Activated T-cell treated with anti-CD3 and anti-CD28 coated beads, Interleukin-2, amount 50 U/mL, for 1 hour (primary cell): ENCODE measurements around the gene LMOD1.
"Not testable (repeated sequence)": the region's sequence is repeated elsewhere in the genome, so short reads cannot be mapped to it uniquely, and the experiment has no call there.

Experiments
- DNase-seq: peaks from one replicate; pipeline ENCODE4 v3.0.0-alpha.2; 2020

The LMOD1 gene

DNA sequence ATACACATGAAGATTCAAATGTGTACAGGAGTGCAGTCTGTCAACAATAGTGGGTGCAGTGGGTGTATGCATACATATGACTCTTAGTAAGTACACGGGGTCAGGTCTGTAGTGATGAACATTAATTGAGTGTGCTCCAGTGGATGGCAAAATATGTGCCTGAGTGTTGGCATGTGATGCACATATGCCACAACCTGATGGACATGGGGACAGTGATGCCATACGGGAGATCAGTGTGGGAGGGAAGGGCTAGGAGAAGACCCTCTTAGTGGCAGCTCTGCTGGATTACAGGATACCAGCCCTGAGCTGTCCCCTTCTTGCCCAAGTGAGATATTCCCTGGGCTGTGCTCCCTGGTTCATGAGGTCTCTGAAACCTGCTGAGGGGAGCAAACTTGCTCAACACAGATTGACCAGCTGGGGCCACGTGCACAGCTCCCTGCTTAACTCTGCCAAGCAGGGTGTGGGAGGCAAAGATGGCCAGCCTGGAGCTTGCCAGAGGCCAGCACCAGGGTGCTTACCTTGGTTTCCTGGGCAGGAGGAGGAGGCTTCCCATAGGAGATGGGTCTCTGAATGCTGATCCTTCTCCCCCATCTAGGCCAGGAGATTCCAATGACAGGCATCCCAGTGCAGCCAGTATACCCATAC, 55.4 kb downstream of the LMOD1 start:
- DNase-seq: no peak

DNA sequence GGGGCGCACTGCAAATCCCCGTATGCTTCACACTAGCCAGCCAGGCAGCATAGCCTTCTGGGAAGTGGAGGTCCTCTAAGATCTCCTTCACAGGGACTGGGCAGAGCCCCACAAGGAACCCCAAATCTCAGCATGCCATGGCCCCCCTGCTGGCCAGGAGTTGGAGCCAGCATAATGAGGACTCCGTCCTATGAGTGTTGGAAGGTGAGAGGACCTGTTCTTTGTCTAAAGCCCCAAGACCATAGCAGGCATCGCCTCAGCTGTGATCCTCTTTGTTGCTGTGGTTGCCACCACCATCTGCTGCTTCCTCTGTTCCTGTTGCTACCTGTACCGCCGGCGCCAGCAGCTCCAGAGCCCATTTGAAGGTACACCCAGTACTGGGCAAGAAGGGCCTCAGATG, 56.1 kb downstream of the LMOD1 start:
- no peak for DNase-seq

DNA sequence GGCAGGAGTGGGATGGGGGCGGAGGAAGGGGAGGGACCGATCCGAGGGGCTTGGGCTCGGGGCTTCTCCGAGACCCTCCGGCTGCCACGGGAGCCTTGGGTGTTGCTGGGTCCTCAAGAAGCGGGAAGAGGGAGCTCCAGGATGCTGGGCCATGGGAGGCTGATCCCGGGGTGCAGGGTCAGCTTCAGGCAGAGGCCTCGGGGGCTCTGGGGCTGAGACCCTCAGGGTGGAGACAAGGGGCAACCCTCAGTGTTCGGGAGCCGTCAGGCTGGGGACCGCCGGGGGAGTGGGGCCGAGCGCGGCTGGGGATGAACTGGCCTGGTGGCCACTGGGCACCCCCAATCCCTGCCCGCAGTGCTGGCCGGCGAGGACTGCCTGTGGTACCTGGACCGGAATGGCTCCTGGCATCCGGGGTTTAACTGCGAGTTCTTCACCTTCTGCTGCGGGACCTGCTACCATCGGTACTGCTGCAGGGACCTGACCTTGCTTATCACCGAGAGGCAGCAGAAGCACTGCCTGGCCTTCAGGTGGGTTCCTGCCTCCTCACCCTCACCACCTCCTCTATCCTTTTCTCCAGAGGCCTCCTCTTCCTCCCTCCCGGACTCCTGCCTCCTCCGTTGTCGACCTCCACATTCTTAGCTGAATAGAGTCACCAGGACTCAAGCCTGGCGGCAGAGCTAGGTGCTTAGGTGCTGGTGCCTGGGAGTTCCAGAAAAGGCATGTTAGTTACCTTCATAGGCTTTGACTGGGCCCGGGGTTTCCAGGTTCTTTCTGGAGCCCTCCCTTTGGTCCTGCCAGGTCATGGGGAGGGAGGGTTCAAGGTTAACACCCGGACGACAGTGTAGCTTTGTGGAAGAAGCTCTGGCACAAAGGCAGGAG, 57.0 kb downstream of the LMOD1 start:
- DNase-seq: no peak

DNA sequence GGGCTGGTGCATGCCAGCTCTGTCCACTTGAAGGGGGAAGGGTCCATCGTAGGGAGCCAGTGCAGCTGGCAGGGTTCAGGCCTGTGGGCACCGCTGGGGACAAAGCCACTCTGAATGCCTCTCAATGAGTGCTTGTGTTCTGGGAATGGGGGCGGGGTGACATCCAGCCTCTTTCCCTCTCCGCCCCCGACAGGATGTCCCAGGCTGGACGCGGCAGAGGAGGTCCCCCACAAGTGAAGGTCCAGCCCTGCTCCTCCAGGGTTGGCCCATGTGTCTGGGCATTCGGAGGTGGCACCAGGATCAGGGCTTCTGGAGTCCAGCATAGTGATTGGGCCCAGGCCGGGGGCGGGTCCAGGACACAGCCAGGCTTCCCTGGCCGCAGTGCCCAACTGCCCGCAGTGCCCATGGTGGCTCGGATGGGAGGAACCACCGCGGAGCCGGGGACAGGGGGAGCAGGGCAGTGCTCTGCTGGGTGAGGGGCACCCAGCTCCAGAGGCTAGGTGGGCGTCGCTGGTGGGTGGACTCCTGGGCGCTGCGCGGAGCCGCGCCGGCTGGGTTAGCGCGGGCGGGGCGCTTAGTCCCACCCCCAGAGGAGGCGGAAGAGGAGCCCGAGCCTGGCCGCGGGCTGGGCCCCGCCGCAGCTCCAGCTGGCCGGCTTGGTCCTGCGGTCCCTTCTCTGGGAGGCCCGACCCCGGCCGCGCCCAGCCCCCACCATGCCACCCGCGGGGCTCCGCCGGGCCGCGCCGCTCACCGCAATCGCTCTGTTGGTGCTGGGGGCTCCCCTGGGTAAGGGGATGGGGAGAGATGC, 57.9 kb downstream of the LMOD1 start, which contains the start of gene SHISA4:
SHISA4 (plus strand) TSS at position 617 of the 808 bp plus-strand sequence; CDS start at position 714, 97 bp downstream.
- no peak for DNase-seq

DNA sequence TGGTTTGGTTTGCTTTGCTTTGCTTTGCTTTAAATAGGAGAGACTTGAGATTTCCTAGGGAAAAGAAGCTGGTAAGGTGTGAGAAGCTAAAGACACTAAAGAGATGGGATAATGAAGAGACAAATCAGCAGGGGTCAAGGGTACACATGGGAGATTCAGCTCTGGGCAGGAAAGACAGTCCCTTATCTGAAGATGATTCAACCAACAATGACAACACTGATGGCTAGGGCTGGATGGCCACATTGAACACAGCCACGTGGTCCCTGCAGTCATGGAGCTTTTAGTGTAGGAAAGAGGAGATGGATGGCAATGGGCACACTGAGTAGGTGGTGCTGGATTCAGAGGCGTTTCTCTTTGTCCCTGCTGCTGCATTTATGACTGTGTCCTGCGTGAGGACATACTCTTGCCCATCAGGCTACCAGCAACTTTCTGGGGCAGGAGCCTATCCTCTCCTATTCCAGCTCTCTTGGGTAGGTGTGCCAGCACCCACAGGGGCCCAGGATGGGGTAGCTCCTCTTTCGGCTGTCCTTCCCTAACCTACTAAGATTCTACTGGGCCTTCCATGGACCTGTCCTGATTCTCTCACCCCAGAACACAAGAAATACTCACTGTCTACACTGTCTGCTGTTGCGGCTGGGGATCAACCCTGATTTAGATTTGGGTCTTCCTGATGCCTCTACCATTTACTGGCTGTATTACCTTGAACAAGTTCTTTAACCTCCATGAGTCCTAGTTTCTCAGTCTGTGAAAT, 59.1 kb downstream of the LMOD1 start:
- DNase-seq: no peak

DNA sequence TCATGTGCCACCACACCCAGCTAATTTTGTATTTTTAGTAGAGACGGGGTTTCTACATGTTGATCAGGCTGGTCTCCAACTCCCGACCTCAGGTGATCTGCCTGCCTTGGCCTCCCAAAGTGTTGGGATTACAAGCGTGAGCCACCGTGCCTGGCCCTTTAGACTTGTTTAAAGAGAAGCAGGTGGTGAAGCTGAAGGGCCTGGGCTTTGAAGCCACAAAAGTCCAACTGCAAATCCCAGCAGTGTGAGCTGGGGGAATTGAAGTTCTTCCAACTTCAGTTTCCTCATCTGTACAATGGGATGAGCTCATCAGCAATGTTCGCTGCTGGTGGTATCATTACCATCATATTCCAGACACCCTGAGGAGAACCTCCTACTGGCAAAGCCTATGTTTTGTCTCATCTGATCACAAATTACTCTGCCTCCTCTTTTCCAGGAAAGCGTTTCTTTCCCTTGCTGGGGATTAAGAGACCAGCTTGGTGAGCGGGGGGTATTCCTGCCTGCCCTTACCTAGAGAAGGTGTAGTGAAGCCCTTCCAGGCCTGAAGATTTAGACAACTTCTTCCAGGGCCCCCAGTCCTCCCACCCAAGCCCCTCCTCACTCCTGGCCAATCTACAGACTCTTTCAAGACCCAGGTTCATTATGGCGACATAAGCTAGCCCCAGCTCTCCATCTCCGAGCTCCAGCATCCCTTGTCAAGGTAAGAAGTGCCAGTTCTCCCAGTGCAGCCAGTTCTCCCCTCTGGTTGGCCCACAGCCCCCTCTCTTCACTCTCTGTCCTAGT, 60.1 kb downstream of the LMOD1 start:
- no peak for DNase-seq

DNA sequence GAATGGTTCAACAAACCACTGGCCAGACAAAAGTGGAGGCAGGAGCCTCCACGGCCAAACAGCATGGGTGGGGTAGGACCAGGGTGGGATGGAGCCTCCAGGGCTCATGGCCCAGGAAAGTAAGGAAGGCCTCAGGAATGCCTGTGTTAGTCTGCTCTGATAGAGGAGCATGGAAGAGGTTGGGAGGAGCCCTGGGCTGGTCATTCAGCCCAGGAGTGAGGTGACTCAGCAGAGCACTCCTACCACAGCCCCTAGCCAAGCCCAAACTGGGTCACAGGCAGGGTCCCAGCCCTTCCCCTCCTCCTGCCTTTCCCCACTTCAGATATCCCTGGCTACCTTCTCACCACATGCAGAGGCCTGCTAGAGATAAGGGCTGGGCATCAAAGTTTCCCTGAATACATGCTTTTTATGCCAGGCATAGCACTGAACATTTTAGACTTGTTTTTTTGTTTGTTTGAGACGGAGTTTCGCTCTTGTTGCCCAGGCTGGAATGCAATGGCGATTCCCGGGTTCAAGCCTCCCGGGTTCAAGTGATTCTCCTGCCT, 60.7 kb downstream of the LMOD1 start:
- no peak for DNase-seq

DNA sequence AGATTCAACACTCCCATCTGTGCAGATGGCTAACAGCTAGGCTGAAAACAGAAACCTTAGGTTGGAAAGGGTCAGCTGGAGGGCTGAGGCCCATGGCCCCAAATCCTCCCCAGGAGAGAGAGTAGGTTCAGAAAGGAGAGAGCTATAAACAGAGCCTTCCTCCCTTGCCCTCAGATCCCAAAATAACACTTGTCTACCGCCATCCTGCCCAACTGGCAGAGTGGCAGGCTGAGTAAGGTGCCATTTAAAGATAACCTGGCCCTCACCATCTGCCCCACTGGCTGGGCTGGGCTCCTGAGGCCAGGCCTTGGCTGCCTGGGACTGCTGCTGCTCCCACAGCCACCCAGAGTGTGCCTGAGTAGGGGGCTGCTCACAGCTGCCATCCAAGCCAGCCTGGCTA, 61.9 kb downstream of the LMOD1 start:
- no peak for DNase-seq

DNA sequence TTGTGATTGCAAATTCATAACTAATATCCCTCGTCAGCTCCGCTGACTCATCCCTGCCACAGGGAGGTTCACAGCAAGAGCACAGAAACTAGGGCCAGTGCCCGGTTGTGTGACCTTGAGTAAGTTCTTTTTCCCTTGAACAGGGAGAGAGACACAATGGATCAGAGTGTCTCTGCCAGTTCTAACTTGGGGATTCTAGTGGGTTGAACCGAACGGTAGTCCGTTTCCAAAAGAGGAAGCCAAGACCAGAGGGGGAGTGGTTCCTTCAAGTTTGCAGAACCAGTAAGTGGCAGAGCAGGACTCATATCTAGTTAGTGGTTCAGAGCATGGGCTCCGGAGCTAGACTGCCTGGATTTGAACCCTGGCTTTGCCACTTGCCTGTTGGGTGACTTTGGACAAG, 62.6 kb downstream of the LMOD1 start:
- DNase-seq: no peak

DNA sequence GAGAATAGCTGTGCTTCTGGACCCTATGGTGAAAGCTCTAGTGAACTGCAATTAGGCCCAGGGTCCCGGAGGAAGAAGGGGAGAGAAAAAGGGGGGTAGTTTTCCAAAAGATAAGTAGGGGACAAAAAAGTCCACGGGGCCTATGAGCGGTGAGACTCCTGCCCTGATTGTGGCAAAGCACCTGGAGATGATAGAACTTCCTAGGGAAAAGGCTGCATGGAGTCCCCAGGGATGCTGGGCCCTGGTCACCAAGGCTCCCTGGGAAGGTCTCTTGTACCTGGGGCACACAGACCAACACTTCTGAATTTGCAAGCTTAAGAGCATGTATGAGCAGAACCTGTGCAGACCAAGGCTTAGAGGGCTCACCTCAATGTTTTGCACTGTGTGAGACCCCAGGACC, 63.1 kb downstream of the LMOD1 start:
- no peak for DNase-seq

DNA sequence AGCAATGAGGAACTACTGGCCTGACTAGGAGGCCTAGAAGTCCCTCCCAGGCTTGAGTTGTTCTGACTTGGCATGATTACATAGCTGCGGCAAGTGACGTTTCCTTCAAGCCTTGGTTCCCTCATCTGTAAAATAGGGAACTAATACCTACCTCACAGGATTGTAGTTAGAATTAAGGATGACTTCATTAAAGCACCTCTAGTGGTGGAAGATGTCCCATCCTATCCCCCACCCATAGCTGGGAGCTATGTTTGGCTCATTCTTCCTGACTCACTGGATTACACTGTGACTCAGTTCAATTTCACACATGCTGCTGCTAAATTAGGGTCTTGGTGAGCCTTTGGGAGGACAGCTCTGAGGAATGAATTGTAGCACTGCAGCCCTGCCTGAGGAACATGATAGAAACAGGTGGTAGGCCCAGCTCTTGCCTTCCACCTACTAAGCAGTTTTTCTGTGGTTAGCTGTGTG, 63.6 kb downstream of the LMOD1 start:
- no peak for DNase-seq

DNA sequence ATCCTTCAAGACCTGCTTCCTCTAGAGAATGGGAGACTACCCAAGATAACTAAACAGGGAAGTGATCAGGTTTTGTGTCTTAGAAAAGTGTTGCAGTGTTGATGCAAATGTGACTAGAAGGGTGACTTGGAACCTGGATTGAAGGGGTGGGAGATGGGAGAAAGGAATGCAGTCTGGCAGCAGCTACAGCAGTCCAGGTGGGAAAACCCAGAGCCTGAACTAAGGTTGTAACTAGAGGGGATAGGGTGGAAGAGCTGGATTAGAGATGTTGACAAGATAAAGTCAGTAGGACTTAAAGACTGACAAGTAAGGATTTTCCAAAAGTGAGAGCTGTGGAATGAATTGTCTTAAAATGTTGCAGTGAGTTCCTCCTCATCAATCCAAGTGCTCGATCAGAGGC, 64.7 kb downstream of the LMOD1 start:
- DNase-seq: no peak

DNA sequence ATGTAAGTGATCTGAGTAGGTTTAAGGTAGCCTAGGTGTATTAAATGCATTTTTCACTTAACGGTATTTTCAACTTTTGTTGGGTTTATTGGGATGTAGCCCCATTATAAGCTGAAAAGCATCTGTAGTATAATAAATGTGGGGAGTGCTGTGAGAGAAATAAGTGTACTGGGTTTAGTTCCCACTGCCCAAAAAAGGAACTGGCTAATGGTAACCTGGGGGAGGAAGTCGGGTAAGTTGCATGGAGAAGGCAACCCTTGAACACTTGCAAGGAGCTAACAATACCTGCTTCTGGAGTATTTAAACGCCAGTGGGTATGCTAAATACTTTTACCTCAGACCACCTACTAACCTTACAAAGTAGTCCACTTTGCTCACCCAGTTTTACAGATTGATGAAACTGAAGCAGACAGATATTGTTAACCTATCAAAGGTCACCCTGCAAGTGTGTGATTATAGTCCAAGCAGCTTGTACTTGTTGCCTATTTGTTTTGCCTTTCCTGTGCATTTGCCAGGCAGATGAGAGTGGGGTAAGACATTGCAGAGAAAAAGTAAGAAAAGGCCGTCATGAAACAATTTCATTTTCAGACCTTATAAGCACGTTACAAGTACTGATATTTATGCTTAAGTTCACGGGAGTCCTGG, 65.3 kb downstream of the LMOD1 start:
- no peak for DNase-seq

DNA sequence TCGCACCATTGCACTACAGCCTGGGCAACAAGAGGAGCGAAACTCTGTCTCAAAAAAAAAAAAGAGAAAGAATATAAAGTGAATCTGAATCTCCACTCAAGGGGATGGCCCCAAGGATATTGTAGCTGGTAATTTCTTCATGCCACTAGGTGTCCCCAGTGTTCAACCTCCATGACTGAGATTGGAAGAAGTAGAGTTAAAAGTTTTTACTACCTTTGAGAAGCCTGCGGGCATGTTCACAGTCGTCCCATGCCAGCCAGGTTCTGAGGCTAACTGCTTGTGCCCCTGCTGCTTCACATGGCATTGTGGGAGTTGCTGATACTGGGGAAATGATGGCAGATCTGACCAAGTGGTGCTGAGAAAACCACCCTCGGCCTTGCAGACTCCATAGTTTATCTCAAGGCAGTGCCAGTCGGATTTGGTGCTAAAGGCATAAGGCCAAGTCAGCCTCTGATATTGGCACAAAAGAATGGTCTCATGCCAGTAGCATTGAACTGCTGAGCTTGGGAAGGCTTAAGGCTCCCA, 68.4 kb downstream of the LMOD1 start:
- no peak for DNase-seq

DNA sequence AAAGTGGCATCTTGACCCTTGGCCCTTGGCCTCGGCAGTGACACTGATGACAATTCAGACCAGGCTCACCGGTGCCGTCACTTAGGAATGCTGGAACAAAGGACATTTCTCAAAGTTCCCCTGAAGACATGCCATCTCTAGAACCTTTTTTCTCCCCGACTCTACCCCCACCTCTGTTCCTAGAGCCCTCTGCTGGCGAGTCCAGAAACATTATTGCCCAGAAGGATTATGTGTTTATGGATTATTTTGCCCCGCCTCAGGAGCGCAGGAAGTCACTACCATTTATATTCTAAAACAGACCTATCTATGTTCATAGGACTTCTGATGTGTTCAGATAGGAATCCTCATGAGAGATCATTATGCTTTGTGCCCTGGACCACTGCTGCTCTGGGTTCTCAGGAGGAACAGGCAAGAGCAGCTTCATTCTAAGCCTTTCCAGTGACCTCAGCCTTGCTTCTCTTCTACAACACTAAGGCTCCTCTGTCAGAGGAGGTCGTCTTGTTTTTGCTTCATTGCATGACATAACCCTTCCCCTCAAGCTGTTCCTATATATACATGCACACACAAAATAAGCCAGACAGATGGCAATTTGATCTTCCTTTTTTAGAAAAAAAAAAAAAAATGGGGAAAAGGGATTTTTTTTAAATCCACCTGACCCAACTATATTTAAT, 70.1 kb downstream of the LMOD1 start:
- DNase-seq: no peak

DNA sequence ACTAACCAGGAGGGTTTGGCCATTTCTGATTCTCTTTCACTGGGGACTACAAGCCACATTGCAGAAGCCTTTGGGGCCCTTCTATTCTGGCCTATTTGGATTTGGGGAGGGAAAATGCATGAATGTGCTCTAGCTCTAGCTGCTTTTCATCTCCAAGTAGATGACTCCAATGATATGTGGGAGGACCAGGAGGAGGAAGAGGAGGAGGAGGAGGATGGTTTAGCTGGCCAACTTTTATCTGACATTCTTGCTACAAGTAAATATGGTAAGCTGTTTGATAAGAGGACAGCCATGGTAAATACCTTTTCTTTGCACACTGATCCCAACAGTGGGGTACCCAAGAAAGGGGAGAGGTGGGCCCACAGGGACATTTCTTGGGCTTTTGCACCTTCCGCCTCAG, 71.7 kb downstream of the LMOD1 start:
- no peak for DNase-seq

DNA sequence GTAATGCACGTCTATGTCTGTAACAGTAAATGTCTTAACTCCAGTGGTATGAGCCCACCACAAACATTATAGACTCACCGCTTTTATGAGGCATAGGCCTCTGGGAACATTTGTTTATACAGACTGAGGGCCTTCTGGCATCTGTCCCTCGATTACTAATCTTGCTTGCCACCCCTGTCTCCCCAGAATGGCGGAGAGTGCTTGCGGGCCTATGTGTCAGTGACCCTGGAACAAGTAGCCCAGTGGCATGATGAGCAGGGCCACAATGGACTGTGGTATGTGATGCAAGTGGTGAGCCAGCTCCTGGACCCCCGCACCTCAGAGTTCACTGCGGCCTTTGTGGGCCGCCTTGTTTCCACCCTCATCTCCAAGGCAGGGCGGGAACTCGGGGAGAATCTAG, 76.0 kb downstream of the LMOD1 start:
- no peak for DNase-seq

DNA sequence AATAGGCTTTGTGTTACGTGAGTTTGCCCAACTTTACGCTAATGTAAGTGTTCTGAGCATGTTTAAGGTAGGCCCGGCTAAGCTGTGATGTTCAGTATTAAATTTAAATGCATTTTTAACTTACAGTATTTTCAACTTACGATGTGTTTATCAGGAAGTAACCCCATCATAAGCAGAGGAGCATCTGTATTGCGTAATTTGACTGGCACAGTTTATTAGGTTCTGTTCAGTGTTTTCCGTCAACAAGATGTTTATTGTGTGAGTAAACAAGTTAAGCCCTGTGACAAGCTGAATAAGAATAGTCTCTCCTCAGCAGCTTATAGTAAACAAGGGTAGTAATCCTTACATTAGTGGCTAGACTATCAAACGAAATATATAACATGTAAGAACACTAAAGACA, 84.9 kb downstream of the LMOD1 start:
- no peak for DNase-seq

DNA sequence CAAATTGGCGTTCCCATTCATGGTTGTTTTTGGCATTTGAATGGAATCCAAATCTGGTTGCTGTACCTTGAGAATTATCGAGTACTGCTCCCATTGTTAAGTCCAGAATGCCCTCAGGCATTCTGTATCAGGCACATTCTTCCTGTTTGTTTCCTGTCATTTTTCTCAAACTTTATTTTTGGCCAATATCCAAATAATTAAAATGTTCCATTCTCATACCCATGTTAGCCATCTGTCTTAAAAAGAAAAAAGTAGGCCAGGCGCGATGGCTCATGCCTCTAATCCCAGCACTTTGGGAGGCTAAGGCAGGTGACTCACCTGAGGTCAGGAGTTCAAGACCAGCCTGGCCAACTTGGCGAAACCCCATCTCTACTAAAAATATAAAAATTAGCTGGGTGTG, 86.9 kb downstream of the LMOD1 start:
- DNase-seq: no peak

DNA sequence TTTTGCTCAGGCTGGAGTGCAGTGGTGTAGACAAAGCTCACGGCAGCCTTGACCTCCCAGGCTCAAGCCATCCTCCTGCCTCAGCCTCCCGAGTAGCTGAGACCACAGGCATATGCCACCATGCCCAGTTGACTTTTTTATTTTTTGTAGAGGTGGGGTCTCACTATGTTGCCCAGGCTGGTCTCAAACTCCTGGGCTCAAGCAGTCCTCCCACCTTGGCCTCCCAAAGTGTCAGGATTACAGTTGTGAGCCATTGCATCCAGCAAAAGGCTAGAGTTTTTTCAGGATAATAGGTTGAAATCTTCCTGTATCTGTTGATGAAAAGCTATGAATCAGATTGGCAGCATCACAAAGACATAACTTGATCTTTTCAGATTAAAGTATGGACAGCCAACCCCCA, 89.6 kb downstream of the LMOD1 start:
- not testable (repeated sequence) for DNase-seq
